Left lung (tissue), 10 donors: ENCODE results near the gene GFAP. TPM values are rescaled to one million over a fixed set of nuclear protein-coding genes. Genes with fewer than 3 reads are reported as not detected.

Experiments used
- ATAC-seq: fragments of 200-7000 bp; cut with Tn5 transposase; one replicate; pipeline ENCODE4 v1.9.1; 2020; ENCODE audit warnings: moderate library complexity
- DNase-seq, 4 donors: peaks; one replicate each; pipeline ENCODE4 v3.0.0-alpha.2; 2013 to 2020
- H3K27ac ChIP-seq, 2 donors: fragments of 200-600 bp; sonication (generic) in 1 of 2; one replicate each; pipeline versions ENCODE4 v1.5.0 to v1.8.0; 2020 to 2021
- H3K27me3 ChIP-seq, 2 donors: fragments of 200-600 bp; sonication (generic) in 1 of 2; one replicate each; pipeline versions ENCODE4 v1.5.0 to v1.8.0; 2020 to 2021
- H3K36me3 ChIP-seq, 2 donors: fragments of 200-600 bp; sonication (generic) in 1 of 2; one replicate each; pipeline versions ENCODE4 v1.5.0 to v1.8.0; 2020 to 2021
- H3K4me1 ChIP-seq, 2 donors: fragments of 200-600 bp; one replicate each; pipeline ENCODE4 v1.8.0; 2021
- H3K4me3 ChIP-seq, 2 donors: fragments of 200-600 bp; sonication (generic) in 1 of 2; one replicate each; pipeline versions ENCODE4 v1.5.0 to v1.8.0; 2020 to 2021; ENCODE audit warnings: mild to moderate bottlenecking in 1 of 2
- H3K9me3 ChIP-seq, 2 donors: fragments of 200-600 bp; sonication (generic) in 1 of 2; one replicate each; pipeline versions ENCODE4 v1.5.0 to v1.8.0; 2020 to 2021
- CTCF ChIP-seq, 2 donors: fragments of 200-600 bp; sonication (generic) in 1 of 2; IDR thresholded peaks; one replicate each; pipeline versions ENCODE4 v1.5.0 to v1.8.0; 2021; ENCODE audit warnings: antibody characterized with exemption in 2 of 2
- intact Hi-C, 2 donors: fragments of 100-400 bp; cut with DNase I; formaldehyde crosslinking; loops; one replicate each; pipeline versions ENCODE4 v1.11.2 to v1.14.2; 2022
- polyA plus RNA-seq, 6 donors: library from polyadenylated mRNA; unstranded; fragments of 120-200 nt; gene quantifications; one replicate each; pipeline ENCODE4 v1.2.1, GENCODE V29; 2013; ENCODE audit not compliant: insufficient read length in 6 of 6
- total RNA-seq, 2 donors: library from RNA; stranded (reverse); fragmentation: NEBNext Ultra II Directional; extraction: Animal tissue kit (Norgen Biotek cat#: 25700); gene quantifications; one replicate each; pipeline ENCODE4 v1.2.1, GENCODE V29; 2021
- donor health status: DM: no; HTN: yes; CAD: no.
- donor health status: DM: no; HTN: no; CAD: no.

Gene GFAP
- total and polyA plus RNA-seq, 8 donors = 0.14 to 1.1 (median 0.45) TPM; not detected in 2

GRCh38 chr17:44892250-44892649, 23.1 kb downstream of the GFAP start:
- no peaks in the 10 kb centered on the region for H3K27me3 ChIP-seq
- TF ChIP-seq CTCF (IDR thresholded peaks at IDR 0.05) = no peak

DNA sequence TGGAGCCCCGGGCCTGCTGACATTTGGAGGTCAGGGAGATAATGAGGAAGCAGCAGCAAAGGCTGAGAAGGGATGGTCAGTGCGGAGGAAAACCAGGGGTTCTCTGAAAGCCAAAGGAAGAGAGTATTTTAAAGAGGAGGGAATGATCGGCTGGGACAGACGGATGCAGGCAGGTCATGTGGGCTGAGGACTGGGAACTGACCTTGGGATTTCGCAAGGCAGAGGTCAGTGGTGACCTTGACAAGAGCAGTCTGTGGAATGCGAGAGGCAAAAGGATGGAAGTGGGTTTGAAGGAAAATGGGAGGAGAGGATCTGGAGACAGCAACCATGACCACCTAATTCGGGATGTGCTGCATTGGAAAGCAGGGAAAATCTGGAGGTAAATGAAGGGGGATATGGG, 26.3 kb downstream of the GFAP start:
- Histone ChIP-seq H3K9me3 (no peaks in the 10 kb centered on the region), H3K36me3 (peaks cover 0 to 65% of the 10 kb centered on the region in 2 donors), H3K27ac (peak overlapping the region in 1 of 2 donors; percentile 59), H3K27me3 (no peaks in the 10 kb centered on the region), H3K4me3 (no peak overlapping the region), H3K4me1 (peaks cover 0 to 36% of the 10 kb centered on the region in 2 donors)
- ATAC-seq = no peak
- DNase-seq = no peak
- TF ChIP-seq CTCF (IDR thresholded peaks at IDR 0.05) = no peak
- intact Hi-C loops = no loop called here

More at GRCh38 chr17:44892250-44892649, 23.1 kb downstream of the GFAP start:
- intact Hi-C loops = no loop called here
- Histone ChIP-seq H3K27ac (no peak overlapping the region), H3K4me1 (peaks cover 0 to 45% of the 10 kb centered on the region in 2 donors), H3K4me3 (no peak overlapping the region), H3K9me3 (no peaks in the 10 kb centered on the region), H3K36me3 (peaks cover 0 to 54% of the 10 kb centered on the region in 2 donors)
- no peak for DNase-seq
- ATAC-seq = no peak

DNA sequence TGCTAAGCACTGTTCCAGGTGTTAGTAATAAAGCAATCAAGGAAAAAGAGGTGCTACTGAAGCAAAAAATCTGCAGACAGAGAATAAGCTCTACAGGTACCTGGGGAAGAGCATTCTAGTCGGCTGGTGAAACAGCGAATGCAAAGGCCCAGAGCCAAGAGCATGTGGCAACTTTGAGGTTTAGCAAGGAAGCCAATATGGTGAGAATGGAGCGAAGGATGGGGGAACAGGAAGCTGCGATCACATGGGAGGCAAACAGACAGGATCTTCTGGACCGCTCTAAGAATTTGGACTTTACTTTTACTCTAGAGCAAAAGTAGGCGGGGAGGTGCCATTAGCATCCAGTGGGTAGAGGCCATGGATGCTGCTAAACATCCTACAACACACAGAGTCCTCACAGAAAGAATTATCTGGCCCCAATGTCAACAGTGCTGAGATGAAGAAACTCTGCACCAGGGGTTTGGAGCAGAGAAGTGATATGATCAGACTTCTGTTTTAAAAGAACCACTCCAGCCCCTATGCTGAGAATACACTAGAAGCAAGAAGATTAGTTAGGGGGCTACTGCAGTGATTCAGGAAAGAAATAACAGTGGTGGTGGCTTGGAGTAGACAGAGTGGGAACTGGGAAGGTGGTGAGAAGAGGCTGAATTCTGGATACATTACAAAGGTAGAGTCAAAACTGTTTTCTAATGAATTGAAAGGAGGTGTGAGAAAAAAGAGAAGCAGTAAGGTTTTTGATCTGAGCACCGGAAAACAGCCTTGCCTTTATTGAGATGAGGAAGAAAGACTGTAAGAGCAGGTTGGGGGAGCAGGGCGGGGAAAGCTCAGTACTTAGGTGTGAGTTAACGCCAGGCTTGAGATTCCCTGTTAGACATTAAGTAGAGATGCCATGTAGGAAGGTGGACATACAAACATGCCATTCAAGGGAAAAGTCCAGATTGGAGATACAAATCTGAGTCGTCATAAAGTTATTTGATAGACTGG, 27.0 kb downstream of the GFAP start:
- Histone ChIP-seq H3K4me1 (peaks cover 0 to 36% of the 10 kb centered on the region in 2 donors), H3K27ac (peak overlapping the region in 1 of 2 donors; percentile 59), H3K27me3 (no peaks in the 10 kb centered on the region), H3K36me3 (peaks cover 0 to 65% of the 10 kb centered on the region in 2 donors), H3K9me3 (no peaks in the 10 kb centered on the region), H3K4me3 (no peak overlapping the region)
- no peak for TF ChIP-seq CTCF (IDR thresholded peaks at IDR 0.05)
- no peak for DNase-seq
- intact Hi-C loops = no loop called here
- ATAC-seq = no peak

GRCh38 chr17:44887016-44887415, 28.3 kb downstream of the GFAP start:
- H3K4me3 ChIP-seq = no peak overlapping the region
- peaks cover 0 to 36% of the 10 kb centered on the region in 2 donors for H3K4me1 ChIP-seq
- no peak for ATAC-seq
- peaks cover 0 to 65% of the 10 kb centered on the region in 2 donors for H3K36me3 ChIP-seq
- no peaks in the 10 kb centered on the region for H3K9me3 ChIP-seq
- no peak for TF ChIP-seq CTCF (IDR thresholded peaks at IDR 0.05)
- intact Hi-C loops = no loop called here
- H3K27me3 ChIP-seq = no peaks in the 10 kb centered on the region
- no peak for DNase-seq
- no peak overlapping the region for H3K27ac ChIP-seq

DNA sequence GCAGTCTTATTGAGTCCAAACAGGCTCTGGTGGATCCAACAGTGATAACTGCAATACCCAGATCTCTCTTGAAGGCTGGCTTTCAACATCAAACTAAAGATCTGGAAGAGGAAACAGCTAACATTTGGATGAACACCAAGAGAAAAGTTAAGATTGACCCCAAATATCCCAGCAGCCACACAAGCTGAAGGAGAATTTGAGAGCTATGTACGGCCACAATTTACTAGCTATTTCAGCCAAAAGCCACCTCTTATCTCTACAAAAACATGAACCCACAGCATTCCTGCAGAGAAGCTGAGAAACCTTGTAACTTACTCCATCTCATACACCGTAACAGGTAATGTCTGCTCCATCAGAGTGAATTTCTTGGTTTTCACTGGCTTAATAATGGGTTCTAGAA, 30.4 kb downstream of the GFAP start:
- no peak overlapping the region for H3K4me3 ChIP-seq
- TF ChIP-seq CTCF (IDR thresholded peaks at IDR 0.05) = no peak
- no peak for DNase-seq
- intact Hi-C loops = no loop called here
- ATAC-seq = no peak
- no peak overlapping the region for H3K27ac ChIP-seq
- H3K4me1 ChIP-seq = peaks cover 0 to 30% of the 10 kb centered on the region in 2 donors
- H3K27me3 ChIP-seq = no peaks in the 10 kb centered on the region
- H3K9me3 ChIP-seq = no peaks in the 10 kb centered on the region
- H3K36me3 ChIP-seq = peaks cover 0 to 71% of the 10 kb centered on the region in 2 donors
